PC-9 (cell line): ENCODE data around the gene PUDP.

Experiments used
- CTCF ChIP-seq: fragments of 200-600 bp; sonication (generic); conservative IDR thresholded peaks from 2 replicates; pipeline ENCODE4 v1.6.1; 2017; ENCODE audit warnings: mixed run types, antibody characterized with exemption, mild to moderate bottlenecking, moderate library complexity
- EZH2 ChIP-seq: fragments of 200-600 bp; sonication (generic); IDR thresholded peaks from 2 replicates; pipeline ENCODE4 v1.8.0; 2017; ENCODE audit warnings: antibody characterized with exemption, low read depth

DNA sequence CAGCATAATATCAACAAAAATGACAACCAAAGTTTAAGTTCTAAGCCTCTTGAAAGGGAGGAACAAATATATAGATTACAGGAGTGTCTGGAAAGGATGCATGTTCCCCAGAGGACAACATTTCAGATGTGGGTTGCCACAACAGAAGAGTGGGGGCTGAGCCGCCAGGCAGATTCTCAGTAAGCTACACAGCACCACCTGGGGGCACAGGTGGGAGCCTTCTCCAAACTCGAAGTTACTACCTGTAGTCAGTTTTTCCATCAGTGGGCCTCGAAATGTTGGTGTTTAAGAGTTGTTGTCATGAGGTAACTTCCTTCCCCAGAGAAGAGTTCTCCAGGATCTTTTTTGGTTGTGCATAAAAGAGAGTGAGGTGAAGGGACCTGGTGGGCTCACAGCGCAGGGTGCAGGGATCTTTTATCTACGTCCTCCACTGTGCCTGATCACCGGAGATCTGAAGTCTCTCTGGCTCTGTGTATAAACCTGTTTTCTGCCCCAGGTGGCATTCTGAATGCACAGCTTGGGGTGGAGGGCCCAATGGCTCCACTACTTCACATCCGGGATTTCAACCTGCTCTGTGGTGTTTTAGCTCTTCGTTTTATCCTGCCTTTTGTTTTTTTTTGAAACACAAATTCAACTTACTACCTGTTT, 58.9 kb downstream of the PUDP start:
- TF ChIP-seq CTCF, result peak; percentile 27; the same call in 1 of the 2 replicates
- TF ChIP-seq EZH2, result no peak
